Type B pancreatic cell (in vitro differentiated cells): ENCODE measurements around the gene SLC1A2. TPM values are rescaled to one million over a fixed set of nuclear protein-coding genes. Genes with fewer than 3 reads are reported as not detected.

Experiments
- DNase-seq: peaks from one replicate; pipeline ENCODE4 v3.0.0; 2021; ENCODE audit warnings: mixed read lengths; ENCODE audit not compliant: unreplicated experiment; ENCODE audit errors: extremely low spot score
- H3K27ac Mint-ChIP-seq: 2 replicates; pipeline ENCODE4 v1.8.0; 2021; ENCODE audit warnings: mild to moderate bottlenecking, mixed read lengths
- H3K27me3 Mint-ChIP-seq: 2 replicates; pipeline ENCODE4 v1.8.0; 2021; ENCODE audit warnings: mixed read lengths
- H3K36me3 Mint-ChIP-seq: 2 replicates; pipeline ENCODE4 v1.8.0; 2021; ENCODE audit warnings: mixed read lengths
- H3K4me1 Mint-ChIP-seq: one replicate; pipeline ENCODE4 v1.8.0; 2021; ENCODE audit warnings: mixed read lengths; ENCODE audit not compliant: unreplicated experiment
- H3K4me3 Mint-ChIP-seq: 2 replicates; pipeline ENCODE4 v1.8.0; 2021; ENCODE audit warnings: mild to moderate bottlenecking, mixed read lengths
- H3K9me3 Mint-ChIP-seq: 2 replicates; pipeline ENCODE4 v1.8.0; 2021; ENCODE audit warnings: mixed read lengths
- CTCF ChIP-seq: fragments of 200-600 bp; sonication (generic); conservative IDR thresholded peaks from 2 replicates; pipeline ENCODE4 v1.5.0; 2021; ENCODE audit warnings: antibody characterized with exemption, mild to moderate bottlenecking
- total RNA-seq: library from RNA; stranded (reverse); gene quantifications from 2 replicates; pipeline ENCODE4 v1.2.1, GENCODE V29; 2021; ENCODE audit warnings: low replicate concordance

Gene SLC1A2
- total RNA-seq, 1 donor from 2014 or later: 7.4 TPM

GRCh38 chr11:35340071-35340470 is 79.3 kb downstream of the SLC1A2 start:
- H3K4me3 Mint-ChIP-seq: no peak overlapping the region
- H3K27me3 Mint-ChIP-seq: no peaks in the 10 kb centered on the region
- H3K9me3 Mint-ChIP-seq: no peaks in the 10 kb centered on the region
- H3K4me1 Mint-ChIP-seq: no peaks in the 10 kb centered on the region
- DNase-seq: no peak
- no peak for TF ChIP-seq CTCF
- no peak overlapping the region for H3K27ac Mint-ChIP-seq
- no peaks in the 10 kb centered on the region for H3K36me3 Mint-ChIP-seq

GRCh38 chr11:35338921-35339320 is 80.4 kb downstream of the SLC1A2 start:
- Mint-ChIP-seq H3K36me3 (no peaks in the 10 kb centered on the region), H3K4me1 (no peaks in the 10 kb centered on the region), H3K27ac (no peak overlapping the region), H3K9me3 (no peaks in the 10 kb centered on the region), H3K4me3 (no peak overlapping the region), H3K27me3 (no peaks in the 10 kb centered on the region)
- DNase-seq: no peak
- TF ChIP-seq CTCF: no peak

- no peak for TF ChIP-seq CTCF
- Mint-ChIP-seq H3K4me3 (no peak overlapping the region), H3K9me3 (no peaks in the 10 kb centered on the region), H3K27ac (no peak overlapping the region), H3K36me3 (no peaks in the 10 kb centered on the region), H3K4me1 (no peaks in the 10 kb centered on the region), H3K27me3 (no peaks in the 10 kb centered on the region)
- no peak for DNase-seq
Measured at GRCh38 chr11:35337914-35338305, 81.4 kb downstream of the SLC1A2 start.

- Mint-ChIP-seq H3K27ac (no peak overlapping the region), H3K36me3 (no peaks in the 10 kb centered on the region), H3K9me3 (no peaks in the 10 kb centered on the region), H3K27me3 (no peaks in the 10 kb centered on the region), H3K4me1 (no peaks in the 10 kb centered on the region), H3K4me3 (no peak overlapping the region)
- DNase-seq: no peak
- no peak for TF ChIP-seq CTCF
Measured at GRCh38 chr11:35337136-35337913, 82.0 kb downstream of the SLC1A2 start.

GRCh38 chr11:35336726-35337125 is 82.6 kb downstream of the SLC1A2 start:
- H3K9me3 Mint-ChIP-seq: no peaks in the 10 kb centered on the region
- no peak overlapping the region for H3K27ac Mint-ChIP-seq
- H3K4me3 Mint-ChIP-seq: no peak overlapping the region
- no peak for TF ChIP-seq CTCF
- no peaks in the 10 kb centered on the region for H3K4me1 Mint-ChIP-seq
- no peaks in the 10 kb centered on the region for H3K36me3 Mint-ChIP-seq
- H3K27me3 Mint-ChIP-seq: no peaks in the 10 kb centered on the region
- no peak for DNase-seq
